Measurements from ENCODE around the gene EMCN. TPM values are rescaled to one million over a fixed set of nuclear protein-coding genes. Genes with fewer than 3 reads are reported as not detected.

Gene EMCN
- total RNA-seq, 1 experiment from 2014 or later: not detected

DNA sequence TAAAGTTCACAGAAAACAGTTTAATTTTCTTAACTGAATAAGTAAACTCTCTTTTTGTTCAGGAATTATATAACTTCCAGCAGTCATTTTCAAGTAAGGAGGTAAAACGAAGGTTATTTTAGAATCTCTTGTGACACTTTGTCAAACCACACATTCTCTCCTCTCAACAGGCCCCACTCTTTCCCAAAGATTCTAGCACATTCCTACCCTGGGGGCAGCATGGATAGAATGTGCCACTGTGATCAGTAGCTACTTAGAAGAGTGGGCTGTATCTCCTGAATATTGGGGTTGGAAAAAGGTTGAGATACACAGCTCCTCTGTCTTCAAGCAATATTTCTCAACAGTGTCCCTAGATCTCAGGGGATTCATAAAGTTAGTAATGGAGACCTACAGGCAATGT, 157.6 kb downstream of the EMCN start:
- POLR2A ChIA-PET: no interaction called here
- Histone ChIP-seq H3K9ac (ENCODE audit: low read length) (no peak overlapping the region), H3K27ac (ENCODE audit: low read depth, low read length) (no peak overlapping the region), H4K20me1 (ENCODE audit: insufficient read depth) (no peaks in the 10 kb centered on the region), H3K36me3 (ENCODE audit: control insufficient read depth in 1 of 2, insufficient read depth in 2 of 2, low read length in 2 of 2) (no peaks in the 10 kb centered on the region), H3K79me2 (ENCODE audit: insufficient read depth, low read length) (no peaks in the 10 kb centered on the region), H3K9me3 (ENCODE audit: control insufficient read depth in 1 of 2, insufficient read depth in 1 of 2, low read depth in 1 of 2, low read length in 2 of 2) (no peaks in the 10 kb centered on the region), H3K4me2 (ENCODE audit: low read length) (no peak overlapping the region), H3K9me2 (ENCODE audit: insufficient read depth) (no peaks in the 10 kb centered on the region), H3K27me3 (ENCODE audit: insufficient read depth, low read length) (no peaks in the 10 kb centered on the region), H2AFZ (ENCODE audit: low read depth, low read length, poor library complexity, severe bottlenecking) (no peak overlapping the region), H3K4me1 (ENCODE audit: control insufficient read depth in 1 of 2, insufficient read depth in 2 of 2, low read length in 2 of 2) (no peaks in the 10 kb centered on the region), H3K4me3 (replicated peaks in 1 of 2; ENCODE audit: low read depth in 1 of 2, low read length in 2 of 2) (no peak overlapping the region)
- intact Hi-C loops (cut with micrococcal nuclease): no loop called here
- CTCF ChIA-PET: interaction anchor here (0.9 kb wide), 1 partner anchor 267 kb away, joined by 3 read pairs; no protein-coding TSS in a partner anchor
- ATAC-seq: no peak
- RAD21 ChIA-PET (ENCODE audit: low non-redundant PET in 1 of 2, low total read pairs in 2 of 2, uncharacterized antibody in 2 of 2, unreplicated experiment in 2 of 2): no interaction called here
- no TSS peak for BruUV-seq (replicated peaks)
- TF ChIP-seq ZFX (IDR thresholded peaks at IDR 0.05): no peak
- no peak for TF ChIP-seq FOSL1 (IDR thresholded peaks at IDR 0.05; ENCODE audit: low read depth)
- no peak for TF ChIP-seq EZH2phosphoT487 (IDR thresholded peaks at IDR 0.05; ENCODE audit: borderline replicate concordance)
- no peak for TF ChIP-seq ELF1 (IDR thresholded peaks at IDR 0.05; ENCODE audit: borderline replicate concordance, low read depth)
- TF ChIP-seq YY1 (IDR thresholded peaks at IDR 0.05; ENCODE audit: extremely low read depth, insufficient replicate concordance, low read depth, low read length): no peak
- no peak for TF ChIP-seq EZH2 (IDR thresholded peaks at IDR 0.05)
- TF ChIP-seq, protein P1, sequence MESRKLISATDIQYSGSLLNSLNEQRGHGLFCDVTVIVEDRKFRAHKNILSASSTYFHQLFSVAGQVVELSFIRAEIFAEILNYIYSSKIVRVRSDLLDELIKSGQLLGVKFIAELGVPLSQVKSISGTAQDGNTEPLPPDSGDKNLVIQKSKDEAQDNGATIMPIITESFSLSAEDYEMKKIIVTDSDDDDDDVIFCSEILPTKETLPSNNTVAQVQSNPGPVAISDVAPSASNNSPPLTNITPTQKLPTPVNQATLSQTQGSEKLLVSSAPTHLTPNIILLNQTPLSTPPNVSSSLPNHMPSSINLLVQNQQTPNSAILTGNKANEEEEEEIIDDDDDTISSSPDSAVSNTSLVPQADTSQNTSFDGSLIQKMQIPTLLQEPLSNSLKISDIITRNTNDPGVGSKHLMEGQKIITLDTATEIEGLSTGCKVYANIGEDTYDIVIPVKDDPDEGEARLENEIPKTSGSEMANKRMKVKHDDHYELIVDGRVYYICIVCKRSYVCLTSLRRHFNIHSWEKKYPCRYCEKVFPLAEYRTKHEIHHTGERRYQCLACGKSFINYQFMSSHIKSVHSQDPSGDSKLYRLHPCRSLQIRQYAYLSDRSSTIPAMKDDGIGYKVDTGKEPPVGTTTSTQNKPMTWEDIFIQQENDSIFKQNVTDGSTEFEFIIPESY (IDR thresholded peaks at IDR 0.05; ENCODE audit: extremely low read depth, insufficient replicate concordance, low read length): no peak
- TF ChIP-seq, protein P2, sequence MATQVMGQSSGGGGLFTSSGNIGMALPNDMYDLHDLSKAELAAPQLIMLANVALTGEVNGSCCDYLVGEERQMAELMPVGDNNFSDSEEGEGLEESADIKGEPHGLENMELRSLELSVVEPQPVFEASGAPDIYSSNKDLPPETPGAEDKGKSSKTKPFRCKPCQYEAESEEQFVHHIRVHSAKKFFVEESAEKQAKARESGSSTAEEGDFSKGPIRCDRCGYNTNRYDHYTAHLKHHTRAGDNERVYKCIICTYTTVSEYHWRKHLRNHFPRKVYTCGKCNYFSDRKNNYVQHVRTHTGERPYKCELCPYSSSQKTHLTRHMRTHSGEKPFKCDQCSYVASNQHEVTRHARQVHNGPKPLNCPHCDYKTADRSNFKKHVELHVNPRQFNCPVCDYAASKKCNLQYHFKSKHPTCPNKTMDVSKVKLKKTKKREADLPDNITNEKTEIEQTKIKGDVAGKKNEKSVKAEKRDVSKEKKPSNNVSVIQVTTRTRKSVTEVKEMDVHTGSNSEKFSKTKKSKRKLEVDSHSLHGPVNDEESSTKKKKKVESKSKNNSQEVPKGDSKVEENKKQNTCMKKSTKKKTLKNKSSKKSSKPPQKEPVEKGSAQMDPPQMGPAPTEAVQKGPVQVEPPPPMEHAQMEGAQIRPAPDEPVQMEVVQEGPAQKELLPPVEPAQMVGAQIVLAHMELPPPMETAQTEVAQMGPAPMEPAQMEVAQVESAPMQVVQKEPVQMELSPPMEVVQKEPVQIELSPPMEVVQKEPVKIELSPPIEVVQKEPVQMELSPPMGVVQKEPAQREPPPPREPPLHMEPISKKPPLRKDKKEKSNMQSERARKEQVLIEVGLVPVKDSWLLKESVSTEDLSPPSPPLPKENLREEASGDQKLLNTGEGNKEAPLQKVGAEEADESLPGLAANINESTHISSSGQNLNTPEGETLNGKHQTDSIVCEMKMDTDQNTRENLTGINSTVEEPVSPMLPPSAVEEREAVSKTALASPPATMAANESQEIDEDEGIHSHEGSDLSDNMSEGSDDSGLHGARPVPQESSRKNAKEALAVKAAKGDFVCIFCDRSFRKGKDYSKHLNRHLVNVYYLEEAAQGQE (IDR thresholded peaks at IDR 0.05; ENCODE audit: low read depth): no peak
- no peak for TF ChIP-seq POLR2AphosphoS5 (IDR thresholded peaks at IDR 0.05; ENCODE audit: low read depth, low read length)
- no peak for TF ChIP-seq ZNF274 (IDR thresholded peaks at IDR 0.05; ENCODE audit: low read depth, low read length)
- TF ChIP-seq RAD21 (IDR thresholded peaks at IDR 0.05; ENCODE audit: low read depth): no peak
- TF ChIP-seq, protein P3, sequence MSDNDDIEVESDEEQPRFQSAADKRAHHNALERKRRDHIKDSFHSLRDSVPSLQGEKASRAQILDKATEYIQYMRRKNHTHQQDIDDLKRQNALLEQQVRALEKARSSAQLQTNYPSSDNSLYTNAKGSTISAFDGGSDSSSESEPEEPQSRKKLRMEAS (IDR thresholded peaks at IDR 0.05): no peak
- no peak for TF ChIP-seq SIN3A (IDR thresholded peaks at IDR 0.05; ENCODE audit: low read depth)
- TF ChIP-seq JUND (IDR thresholded peaks at IDR 0.05): no peak
- no peak for TF ChIP-seq EGR1 (IDR thresholded peaks at IDR 0.05; ENCODE audit: low read depth)
- TF ChIP-seq TCF7L2 (IDR thresholded peaks at IDR 0.05; ENCODE audit: borderline replicate concordance, extremely low read depth, insufficient read depth, insufficient read length): no peak
- TF ChIP-seq CEBPB (IDR thresholded peaks at IDR 0.05; ENCODE audit: low read depth): no peak
- TF ChIP-seq, protein P4, sequence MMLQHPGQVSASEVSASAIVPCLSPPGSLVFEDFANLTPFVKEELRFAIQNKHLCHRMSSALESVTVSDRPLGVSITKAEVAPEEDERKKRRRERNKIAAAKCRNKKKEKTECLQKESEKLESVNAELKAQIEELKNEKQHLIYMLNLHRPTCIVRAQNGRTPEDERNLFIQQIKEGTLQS (IDR thresholded peaks at IDR 0.05): no peak
- no peak for TF ChIP-seq CBX3 (IDR thresholded peaks at IDR 0.05; ENCODE audit: low read depth)
- no peak for DNase-seq (ENCODE audit: low read depth, low spot score)

Data from HCT116 (cell line).